Measurements from ENCODE around the gene CES3.

Gene CES3

GRCh38 chr16:67006930-67007658, 46.0 kb downstream of the CES3 start:
- TF ChIP-seq, protein P1, sequence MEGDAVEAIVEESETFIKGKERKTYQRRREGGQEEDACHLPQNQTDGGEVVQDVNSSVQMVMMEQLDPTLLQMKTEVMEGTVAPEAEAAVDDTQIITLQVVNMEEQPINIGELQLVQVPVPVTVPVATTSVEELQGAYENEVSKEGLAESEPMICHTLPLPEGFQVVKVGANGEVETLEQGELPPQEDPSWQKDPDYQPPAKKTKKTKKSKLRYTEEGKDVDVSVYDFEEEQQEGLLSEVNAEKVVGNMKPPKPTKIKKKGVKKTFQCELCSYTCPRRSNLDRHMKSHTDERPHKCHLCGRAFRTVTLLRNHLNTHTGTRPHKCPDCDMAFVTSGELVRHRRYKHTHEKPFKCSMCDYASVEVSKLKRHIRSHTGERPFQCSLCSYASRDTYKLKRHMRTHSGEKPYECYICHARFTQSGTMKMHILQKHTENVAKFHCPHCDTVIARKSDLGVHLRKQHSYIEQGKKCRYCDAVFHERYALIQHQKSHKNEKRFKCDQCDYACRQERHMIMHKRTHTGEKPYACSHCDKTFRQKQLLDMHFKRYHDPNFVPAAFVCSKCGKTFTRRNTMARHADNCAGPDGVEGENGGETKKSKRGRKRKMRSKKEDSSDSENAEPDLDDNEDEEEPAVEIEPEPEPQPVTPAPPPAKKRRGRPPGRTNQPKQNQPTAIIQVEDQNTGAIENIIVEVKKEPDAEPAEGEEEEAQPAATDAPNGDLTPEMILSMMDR (IDR thresholded peaks at IDR 0.05; ENCODE audit: extremely low read depth, missing control alignments): no peak
- no peak for DNase-seq (ENCODE audit: low spot score)

- no peak for DNase-seq (ENCODE audit: low spot score)
- TF ChIP-seq, protein P1 (IDR thresholded peaks at IDR 0.05; ENCODE audit: extremely low read depth, missing control alignments): no peak
Observed at GRCh38 chr16:67009158-67009557, 48.1 kb downstream of the CES3 start.

GRCh38 chr16:67011274-67011673, 50.2 kb downstream of the CES3 start:
- TF ChIP-seq, protein P1 (IDR thresholded peaks at IDR 0.05; ENCODE audit: extremely low read depth, missing control alignments): no peak
- no peak for DNase-seq (ENCODE audit: low spot score)

DNA sequence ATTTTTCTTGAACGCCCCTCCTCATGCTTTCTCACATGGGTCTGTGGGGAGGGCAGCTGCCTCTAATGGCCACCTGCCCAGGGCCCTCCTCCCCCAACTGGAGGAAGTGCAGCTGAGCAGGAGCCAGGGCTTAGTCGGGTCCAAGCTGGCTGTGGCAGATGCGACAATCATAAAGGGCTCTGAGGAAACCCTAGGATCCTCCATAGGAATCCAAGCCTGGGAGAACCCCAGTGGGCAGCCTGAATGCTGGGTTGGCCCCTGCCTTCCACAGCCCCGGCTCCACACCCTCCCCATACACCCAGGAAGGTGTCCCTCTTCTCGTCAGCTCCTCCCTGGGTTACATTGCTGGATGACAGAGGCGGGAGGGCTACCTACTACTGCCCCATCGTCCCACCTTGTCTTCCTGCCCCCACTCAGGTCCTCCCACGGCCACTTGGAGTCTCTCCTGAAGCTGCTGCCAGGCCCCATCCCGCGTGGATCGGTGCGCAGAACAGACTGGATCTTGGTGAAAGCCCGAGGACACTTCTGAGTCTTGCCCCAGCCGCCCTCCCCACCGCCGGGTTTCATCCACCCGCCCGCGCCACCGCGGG, 52.3 kb downstream of the CES3 start:
- TF ChIP-seq, protein P1 (IDR thresholded peaks at IDR 0.05; ENCODE audit: extremely low read depth, missing control alignments): no peak

GRCh38 chr16:67013823-67014633, 53.0 kb downstream of the CES3 start:
- peak; percentile 82 for DNase-seq (ENCODE audit: low spot score)
- TF ChIP-seq, protein P1 (IDR thresholded peaks at IDR 0.05; ENCODE audit: extremely low read depth, missing control alignments): no peak

More for the DNA sequence above, 52.3 kb downstream of the CES3 start:
- DNase-seq (ENCODE audit: low spot score): no peak

GRCh38 chr16:67014634-67015312, 53.7 kb downstream of the CES3 start:
- no peak for DNase-seq (ENCODE audit: low spot score)
- TF ChIP-seq, protein P1 (IDR thresholded peaks at IDR 0.05; ENCODE audit: extremely low read depth, missing control alignments): no peak

Data from GM20000 (cell line).